HUES6 (cell line): ENCODE measurements around the gene MBD3L2B.
"Not testable (repeated sequence)": the region's sequence is repeated elsewhere in the genome, so short reads cannot be mapped to it uniquely, and the experiment has no call there.

Source experiments
- H3K27ac ChIP-seq: 2 replicates; pipeline ENCODE4 v1.7.0; 2013; ENCODE audit warnings: low read depth, mild to moderate bottlenecking, low read length, inconsistent platforms
- H3K27me3 ChIP-seq: 2 replicates; pipeline ENCODE4 v1.6.1; 2013; ENCODE audit warnings: low read length; ENCODE audit not compliant: control insufficient read depth, insufficient read depth
- H3K36me3 ChIP-seq: 2 replicates; pipeline ENCODE4 v1.6.1; 2013; ENCODE audit warnings: low read length; ENCODE audit not compliant: control insufficient read depth, insufficient read depth
- H3K4me1 ChIP-seq: 2 replicates; pipeline ENCODE4 v1.6.1; 2013; ENCODE audit warnings: low read length; ENCODE audit not compliant: control insufficient read depth, insufficient read depth
- H3K4me3 ChIP-seq: 2 replicates; pipeline ENCODE4 v1.5.1; 2013; ENCODE audit warnings: low read depth, low read length
- H3K9ac ChIP-seq: one replicate; pipeline ENCODE4 v1.6.1; 2013; ENCODE audit warnings: mild to moderate bottlenecking, low read length
- H3K9me3 ChIP-seq: 2 replicates; pipeline ENCODE4 v1.6.1; 2013; ENCODE audit warnings: low read depth, low read length; ENCODE audit not compliant: control insufficient read depth, insufficient read depth

The MBD3L2B gene

GRCh38 chr19:7021331-7021730 is at the start of gene MBD3L2B:
Gene MBD3L2B (minus strand): TSS chr19:7021431. CDS start chr19:7021397, 34 bp downstream.
- H3K27me3 ChIP-seq, H3K4me3 ChIP-seq, H3K27ac ChIP-seq, H3K9ac ChIP-seq, H3K9me3 ChIP-seq, H3K36me3 ChIP-seq, H3K4me1 ChIP-seq: not testable (repeated sequence)

DNA sequence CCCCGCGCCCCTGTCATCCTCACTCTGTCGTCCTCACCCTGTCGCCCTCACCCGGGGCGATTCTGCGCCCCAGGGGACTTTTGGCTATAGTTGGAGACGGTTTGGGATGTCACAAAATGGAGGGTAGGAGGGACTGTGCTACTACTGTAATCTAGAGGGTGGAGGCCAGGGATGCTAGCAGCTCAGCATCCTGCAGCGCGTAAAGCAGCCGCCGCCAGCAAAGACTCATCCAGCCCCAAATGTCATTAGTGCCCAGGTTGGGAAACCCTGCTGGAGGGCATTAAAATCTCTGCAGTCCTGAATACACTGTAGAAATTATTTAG is 48.6 kb upstream of the MBD3L2B start:
- no peaks in the 10 kb centered on the region for H3K4me1 ChIP-seq
- peak overlapping the region; percentile 100 for H3K4me3 ChIP-seq
- peaks cover 29% of the 10 kb centered on the region for H3K36me3 ChIP-seq
- peak overlapping the region; percentile 87 for H3K27ac ChIP-seq
- H3K27me3 ChIP-seq = no peaks in the 10 kb centered on the region
- H3K9ac ChIP-seq = peak overlapping the region; percentile 87
- H3K9me3 ChIP-seq = peaks cover 9% of the 10 kb centered on the region; the same call in 1 of the 2 replicates

DNA sequence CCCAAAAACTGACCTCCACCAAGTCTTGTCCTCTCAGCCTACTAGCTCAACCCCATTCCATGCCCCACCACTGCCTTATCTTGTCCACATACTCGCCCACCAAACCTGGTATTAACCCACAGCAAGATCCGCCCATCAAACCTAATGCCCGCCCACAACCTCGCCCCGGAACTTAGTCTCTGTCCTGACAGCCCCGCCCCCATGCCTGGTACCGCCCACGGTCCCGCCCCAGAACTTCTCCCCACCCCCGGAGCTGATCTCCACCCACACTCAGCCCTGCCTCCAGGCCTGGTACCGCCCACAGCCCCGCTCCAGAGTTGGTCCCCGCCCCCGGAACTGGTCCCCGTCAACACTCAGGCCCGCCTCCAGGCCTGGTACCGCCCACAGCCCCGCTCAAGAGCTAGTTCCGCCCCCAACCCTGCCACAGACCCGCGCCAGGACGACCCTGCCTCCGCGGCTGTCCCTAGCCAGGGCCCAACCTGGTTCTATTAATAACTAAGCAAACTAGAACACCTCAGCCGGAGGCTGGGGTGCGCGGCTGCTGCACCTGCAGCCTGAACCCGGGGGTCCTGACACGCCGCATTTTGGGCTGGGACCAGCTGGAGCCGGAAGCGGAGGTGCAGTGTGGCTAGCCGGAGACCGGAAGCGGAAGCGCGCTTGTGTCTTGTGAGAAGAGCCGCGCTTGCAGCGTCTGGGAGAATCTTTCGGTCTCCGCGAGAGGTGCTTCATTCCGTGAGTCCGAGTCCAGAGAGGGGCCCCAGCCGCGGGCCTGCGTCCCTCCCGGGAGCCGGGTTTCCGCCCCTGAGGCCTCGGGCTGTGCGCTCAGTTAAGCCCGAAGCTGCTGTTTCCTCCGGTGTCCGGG is 48.0 kb upstream of the MBD3L2B start, which contains the start of gene ZNF557:
Gene ZNF557, plus strand, starts transcription at position 662 of the 862 bp plus-strand sequence. CDS start 5,372 bp downstream, outside the sequence.
- Histone ChIP-seq H3K4me3 (peak within 1 kb of the TSS; percentile 100), H3K27ac (peak within 1 kb of the TSS; percentile 87)

GRCh38 chr19:7068599-7068998 is 47.4 kb upstream of the MBD3L2B start:
- H3K9me3 ChIP-seq = peaks cover 11% of the 10 kb centered on the region; the same call in 1 of the 2 replicates
- H3K9ac ChIP-seq = no peak overlapping the region
- H3K36me3 ChIP-seq = peaks cover 20% of the 10 kb centered on the region
- no peaks in the 10 kb centered on the region for H3K4me1 ChIP-seq
- H3K27me3 ChIP-seq = no peaks in the 10 kb centered on the region
- no peak overlapping the region for H3K27ac ChIP-seq
- peak overlapping the region; percentile 39 for H3K4me3 ChIP-seq

More for the DNA sequence above, 48.0 kb upstream of the MBD3L2B start, which contains the start of gene ZNF557:
- no peaks in the 10 kb centered on the region for H3K4me1 ChIP-seq
- H3K27me3 ChIP-seq = no peaks in the 10 kb centered on the region
- H3K9me3 ChIP-seq = peaks cover 9% of the 10 kb centered on the region; the same call in 1 of the 2 replicates
- peaks cover 23% of the 10 kb centered on the region for H3K36me3 ChIP-seq
- peak within 1 kb of the TSS; percentile 87 for H3K9ac ChIP-seq

GRCh38 chr19:7067716-7068115 is 46.5 kb upstream of the MBD3L2B start:
- no peak overlapping the region for H3K9ac ChIP-seq
- no peak overlapping the region for H3K4me3 ChIP-seq
- no peak overlapping the region for H3K27ac ChIP-seq
- no peaks in the 10 kb centered on the region for H3K27me3 ChIP-seq
- H3K9me3 ChIP-seq = peaks cover 11% of the 10 kb centered on the region; the same call in 1 of the 2 replicates
- H3K4me1 ChIP-seq = no peaks in the 10 kb centered on the region
- H3K36me3 ChIP-seq = peaks cover 13% of the 10 kb centered on the region

DNA sequence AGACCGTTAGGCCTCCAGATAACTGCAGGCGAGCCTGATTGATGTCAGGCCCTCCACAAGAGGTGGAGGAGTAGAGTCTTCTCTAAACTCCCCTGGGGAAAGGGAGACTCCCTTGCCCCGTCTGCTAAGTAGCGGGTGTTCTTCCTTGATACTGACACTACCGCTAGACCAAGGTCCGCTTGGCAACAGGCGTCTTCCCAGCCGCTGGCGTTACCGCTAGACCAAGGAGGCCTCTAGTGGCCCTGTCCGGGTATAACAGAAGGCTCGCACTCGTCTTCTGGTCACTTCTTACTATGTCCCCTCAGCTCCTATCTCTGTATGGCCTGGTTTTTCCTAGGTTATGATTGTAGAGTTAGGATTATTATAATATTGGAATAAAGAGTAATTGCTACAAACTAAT is 45.9 kb upstream of the MBD3L2B start:
- H3K4me3 ChIP-seq, H3K27ac ChIP-seq, H3K9ac ChIP-seq, H3K27me3 ChIP-seq, H3K36me3 ChIP-seq, H3K4me1 ChIP-seq: not testable (repeated sequence)
- H3K9me3 ChIP-seq = peaks cover 11% of the 10 kb centered on the region; the same call in 1 of the 2 replicates

DNA sequence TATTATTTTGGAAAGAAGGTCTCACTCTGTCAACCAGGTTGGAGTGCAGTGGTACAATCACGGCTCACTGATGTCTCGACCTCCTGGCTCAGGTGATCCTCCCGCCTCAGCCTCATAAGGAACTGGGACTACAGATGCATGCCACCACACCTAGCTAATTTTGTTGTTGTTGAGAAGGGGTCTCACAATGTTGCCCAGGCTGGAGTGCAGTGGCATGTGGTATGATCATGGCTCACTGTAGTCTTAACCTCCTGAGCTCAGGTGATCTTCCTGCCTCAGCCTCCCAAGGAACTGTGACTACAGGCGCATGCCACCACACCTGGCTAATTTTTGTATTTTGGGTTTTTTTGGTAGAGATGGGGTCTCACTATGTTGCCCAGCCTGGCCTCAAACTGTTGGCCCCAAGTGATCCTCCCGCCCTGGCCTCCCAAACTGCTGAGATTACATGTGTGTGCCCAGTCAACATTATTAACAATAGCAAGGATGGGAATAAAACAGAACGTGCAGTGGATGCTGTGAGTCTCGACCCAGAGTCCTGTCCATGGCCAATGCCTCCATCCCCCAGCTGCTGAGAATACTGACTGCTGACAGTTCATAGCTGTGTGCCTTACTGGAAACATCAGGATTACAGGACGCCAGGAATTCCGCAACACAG is 42.7 kb upstream of the MBD3L2B start:
- H3K4me3 ChIP-seq = no peak overlapping the region
- H3K9me3 ChIP-seq = peaks cover 11% of the 10 kb centered on the region; the same call in 1 of the 2 replicates
- H3K27me3 ChIP-seq = no peaks in the 10 kb centered on the region
- H3K4me1 ChIP-seq = no peaks in the 10 kb centered on the region
- H3K9ac ChIP-seq = no peak overlapping the region
- H3K36me3 ChIP-seq = no peaks in the 10 kb centered on the region
- H3K27ac ChIP-seq = no peak overlapping the region

DNA sequence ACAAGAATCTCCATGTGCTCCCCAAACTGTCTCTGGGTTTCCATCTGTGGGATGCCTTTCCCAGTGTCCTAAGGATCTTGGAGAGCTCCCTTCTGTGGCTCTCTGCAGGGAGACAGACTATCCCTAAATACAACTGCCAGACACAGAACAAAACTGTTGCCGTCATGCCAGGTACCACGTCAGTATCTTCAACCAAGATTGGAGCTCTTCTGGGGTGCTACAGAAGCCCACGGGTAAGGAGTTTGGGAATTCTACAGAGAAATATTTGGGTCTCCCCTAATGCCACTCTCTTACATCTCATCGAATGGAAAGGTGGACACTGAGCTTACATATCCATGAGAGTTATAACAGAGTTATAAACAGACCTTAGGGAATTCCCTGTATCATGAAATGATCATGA is 42.1 kb upstream of the MBD3L2B start:
- Histone ChIP-seq H3K36me3 (no peaks in the 10 kb centered on the region), H3K9me3 (peaks cover 11% of the 10 kb centered on the region; the same call in 1 of the 2 replicates), H3K4me1 (no peaks in the 10 kb centered on the region), H3K9ac (no peak overlapping the region), H3K27ac (no peak overlapping the region), H3K27me3 (no peaks in the 10 kb centered on the region), H3K4me3 (no peak overlapping the region)

DNA sequence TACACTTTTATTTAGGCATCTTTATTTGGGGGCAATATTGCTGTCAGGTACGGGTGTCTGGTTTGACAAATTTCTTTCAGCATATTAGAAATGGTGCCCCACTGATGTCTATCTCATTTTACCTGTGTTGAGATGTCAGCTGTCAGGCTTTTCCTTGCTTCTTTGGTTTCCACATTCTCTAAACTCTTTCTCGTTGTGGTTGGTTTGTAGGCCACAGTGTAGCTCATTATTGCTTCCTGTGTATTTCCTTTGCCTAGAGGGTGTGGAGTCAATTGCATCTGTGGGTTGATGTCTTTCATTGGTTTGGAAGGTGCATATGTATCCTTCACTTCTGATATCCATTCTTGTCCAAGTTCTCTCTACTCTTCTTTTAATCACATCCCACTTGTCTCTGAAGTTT is 38.7 kb upstream of the MBD3L2B start:
- H3K9ac ChIP-seq, H3K36me3 ChIP-seq, H3K9me3 ChIP-seq, H3K4me3 ChIP-seq, H3K27me3 ChIP-seq, H3K4me1 ChIP-seq, H3K27ac ChIP-seq: not testable (repeated sequence)

- not testable (repeated sequence) for H3K36me3 ChIP-seq, H3K27me3 ChIP-seq, H3K4me1 ChIP-seq, H3K4me3 ChIP-seq, H3K9me3 ChIP-seq, H3K9ac ChIP-seq, H3K27ac ChIP-seq
Measured at GRCh38 chr19:7058576-7058975, 37.3 kb upstream of the MBD3L2B start, which contains the start of gene MBD3L3. Gene MBD3L3 (minus strand): TSS chr19:7058676. CDS start chr19:7058605, 71 bp downstream.

DNA sequence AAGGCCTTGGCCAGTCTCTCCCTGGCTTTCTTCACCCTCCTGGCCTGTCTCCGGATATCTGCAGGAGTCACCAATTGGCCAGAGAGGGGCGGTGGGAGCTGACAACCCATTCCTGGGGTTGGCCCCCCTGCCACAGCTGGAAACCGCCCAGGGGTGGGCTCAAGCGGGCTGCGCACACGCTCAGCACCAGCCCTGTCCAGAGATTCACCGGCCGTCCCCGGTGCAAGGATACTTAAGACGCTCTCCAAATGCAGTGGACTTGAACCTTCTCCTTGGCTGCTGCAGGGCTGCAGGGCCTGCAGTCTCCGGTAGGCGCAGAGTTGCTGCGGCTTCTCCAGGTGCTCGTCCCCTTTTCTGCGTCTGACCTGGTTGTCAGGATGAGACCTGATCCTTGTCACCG is 35.1 kb upstream of the MBD3L2B start:
- H3K4me1 ChIP-seq = not testable (repeated sequence)

More for the DNA sequence above, 35.1 kb upstream of the MBD3L2B start:
- H3K9me3 ChIP-seq, H3K27me3 ChIP-seq, H3K27ac ChIP-seq, H3K4me3 ChIP-seq, H3K9ac ChIP-seq, H3K36me3 ChIP-seq: not testable (repeated sequence)
